Fibroblast of lung (primary cell): Measurements from ENCODE around the gene CAPN10.

ENCODE experiments used
- EZH2 ChIP-seq: IDR thresholded peaks from 2 replicates; pipeline ENCODE4 v1.5.1; 2012; ENCODE audit warnings: low read length, control low read depth, mild to moderate bottlenecking; ENCODE audit errors: missing control alignments
- TF ChIP-seq, protein P1 (sequence below), 2 donors: IDR thresholded peaks in 1 of 2; conservative IDR thresholded peaks in 1 of 2; 1 replicate in 1 of 2; 2 replicates in 1 of 2; pipeline ENCODE4 v1.5.1; 2011 to 2012; ENCODE audit warnings: low read length in 2 of 2, control low read depth in 1 of 2, inconsistent platforms in 1 of 2, low read depth in 1 of 2, mild to moderate bottlenecking in 1 of 2

DNA sequence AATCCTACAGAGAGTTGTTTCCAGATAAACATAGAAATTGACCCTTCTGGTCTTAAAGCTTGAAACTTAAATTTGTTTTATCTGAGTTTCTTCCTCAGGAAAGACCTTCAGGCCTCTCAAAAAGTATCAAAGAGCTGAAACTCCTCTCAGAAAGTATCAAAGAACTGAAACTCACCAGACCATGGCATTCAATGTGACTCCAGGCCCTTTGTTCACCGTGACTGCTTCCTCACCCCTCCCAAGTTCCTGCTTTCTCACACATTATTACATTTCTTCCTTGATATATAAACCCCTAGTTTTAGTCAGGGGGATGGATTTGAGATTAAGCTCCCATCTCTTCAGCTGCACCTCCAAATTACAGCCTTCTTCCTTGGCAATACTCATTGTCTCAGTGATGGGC lies 34.7 kb upstream of the CAPN10 start:
- TF ChIP-seq, protein P1, sequence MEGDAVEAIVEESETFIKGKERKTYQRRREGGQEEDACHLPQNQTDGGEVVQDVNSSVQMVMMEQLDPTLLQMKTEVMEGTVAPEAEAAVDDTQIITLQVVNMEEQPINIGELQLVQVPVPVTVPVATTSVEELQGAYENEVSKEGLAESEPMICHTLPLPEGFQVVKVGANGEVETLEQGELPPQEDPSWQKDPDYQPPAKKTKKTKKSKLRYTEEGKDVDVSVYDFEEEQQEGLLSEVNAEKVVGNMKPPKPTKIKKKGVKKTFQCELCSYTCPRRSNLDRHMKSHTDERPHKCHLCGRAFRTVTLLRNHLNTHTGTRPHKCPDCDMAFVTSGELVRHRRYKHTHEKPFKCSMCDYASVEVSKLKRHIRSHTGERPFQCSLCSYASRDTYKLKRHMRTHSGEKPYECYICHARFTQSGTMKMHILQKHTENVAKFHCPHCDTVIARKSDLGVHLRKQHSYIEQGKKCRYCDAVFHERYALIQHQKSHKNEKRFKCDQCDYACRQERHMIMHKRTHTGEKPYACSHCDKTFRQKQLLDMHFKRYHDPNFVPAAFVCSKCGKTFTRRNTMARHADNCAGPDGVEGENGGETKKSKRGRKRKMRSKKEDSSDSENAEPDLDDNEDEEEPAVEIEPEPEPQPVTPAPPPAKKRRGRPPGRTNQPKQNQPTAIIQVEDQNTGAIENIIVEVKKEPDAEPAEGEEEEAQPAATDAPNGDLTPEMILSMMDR (conservative IDR thresholded peaks at IDR 0.05 in 1 of 2, IDR thresholded peaks at IDR 0.05 in 1 of 2; ENCODE audit: low read depth in 1 of 2, low read length in 2 of 2), result no peak
- TF ChIP-seq EZH2, result no peak
